AG10803 (cell line): Measurements from ENCODE around the gene GPBP1.
"Not testable (repeated sequence)": the region's sequence is repeated elsewhere in the genome, so short reads cannot be mapped to it uniquely, and the experiment has no call there.

Experiments used
- DNase-seq: peaks from one replicate; pipeline ENCODE4 v3.0.0; 2010; ENCODE audit warnings: low read depth
- H3K4me3 ChIP-seq: 2 replicates; pipeline ENCODE4 v1.5.1; 2011; ENCODE audit warnings: mild to moderate bottlenecking, low read length, control low read depth
- CTCF ChIP-seq: conservative IDR thresholded peaks from 2 replicates; pipeline ENCODE4 v1.5.1; 2011; ENCODE audit warnings: mild to moderate bottlenecking, low read length, control low read depth, inconsistent platforms

The GPBP1 gene

GRCh38 chr5:57172466-57173318, 1.2 kb upstream of the GPBP1 start:
- no peak for TF ChIP-seq CTCF
- no peak for DNase-seq
- H3K4me3 ChIP-seq: peak overlapping the region; percentile 96

- DNase-seq: peak; percentile 33
- peak overlapping the region; percentile 96 for H3K4me3 ChIP-seq
- TF ChIP-seq CTCF: no peak
These were observed 450 bp downstream of the GPBP1 start for GRCh38 chr5:57174128-57174889.

- H3K4me3 ChIP-seq: peak overlapping the region; percentile 96
- no peak for DNase-seq
- TF ChIP-seq CTCF: no peak
These were observed 1.1 kb downstream of the GPBP1 start for GRCh38 chr5:57174890-57175510.

- TF ChIP-seq CTCF: no peak
- DNase-seq: no peak
- peak overlapping the region; percentile 96 for H3K4me3 ChIP-seq
These were observed 1.9 kb downstream of the GPBP1 start for GRCh38 chr5:57175551-57176309.

GRCh38 chr5:57176350-57176857, 2.5 kb downstream of the GPBP1 start:
- TF ChIP-seq CTCF: no peak
- peak; percentile 54 for DNase-seq
- peak overlapping the region; percentile 96 for H3K4me3 ChIP-seq

GRCh38 chr5:57177479-57178156, 3.8 kb downstream of the GPBP1 start:
- peak overlapping the region; percentile 96 for H3K4me3 ChIP-seq
- TF ChIP-seq CTCF: no peak
- no peak for DNase-seq

GRCh38 chr5:57178238-57178637, 4.4 kb downstream of the GPBP1 start:
- peak overlapping the region; percentile 29 for H3K4me3 ChIP-seq
- DNase-seq: not testable (repeated sequence)
